OCI-LY3 (cell line): ENCODE data around the gene ACSF3.

Source experiments
- EZH2phosphoT487 ChIP-seq: fragments of 200-600 bp; shearing (Covaris generic); IDR thresholded peaks from 2 replicates; pipeline ENCODE4 v1.6.1; 2018; ENCODE audit warnings: antibody characterized with exemption, mixed run types, low read depth
- TF ChIP-seq, protein P1 (sequence below): fragments of 200-600, 300-600 bp; sonication (generic); IDR thresholded peaks from 2 replicates; pipeline ENCODE4 v1.5.1; 2014; ENCODE audit warnings: antibody characterized with exemption, low read length, low read depth

DNA sequence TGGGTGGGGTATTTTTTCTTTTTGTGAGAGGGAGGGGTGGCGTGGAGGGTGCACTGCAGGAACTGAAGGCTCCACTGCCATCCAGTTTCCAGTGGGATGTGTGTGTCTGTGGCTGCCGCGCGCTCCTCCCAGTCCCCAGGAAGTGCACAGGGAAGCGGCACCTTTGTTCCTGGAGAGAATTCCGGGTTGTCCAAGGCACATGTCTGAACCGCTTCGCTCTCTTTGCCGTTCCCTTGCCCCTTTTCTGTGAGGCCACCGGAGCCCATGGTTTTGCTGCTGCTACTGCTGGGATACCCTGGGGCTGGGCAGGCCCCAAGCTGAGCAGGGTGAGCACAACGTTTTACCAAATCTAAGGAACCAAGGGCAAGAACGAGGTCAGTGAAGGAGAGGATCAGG is 19.5 kb downstream of the ACSF3 start:
- TF ChIP-seq, protein P1, sequence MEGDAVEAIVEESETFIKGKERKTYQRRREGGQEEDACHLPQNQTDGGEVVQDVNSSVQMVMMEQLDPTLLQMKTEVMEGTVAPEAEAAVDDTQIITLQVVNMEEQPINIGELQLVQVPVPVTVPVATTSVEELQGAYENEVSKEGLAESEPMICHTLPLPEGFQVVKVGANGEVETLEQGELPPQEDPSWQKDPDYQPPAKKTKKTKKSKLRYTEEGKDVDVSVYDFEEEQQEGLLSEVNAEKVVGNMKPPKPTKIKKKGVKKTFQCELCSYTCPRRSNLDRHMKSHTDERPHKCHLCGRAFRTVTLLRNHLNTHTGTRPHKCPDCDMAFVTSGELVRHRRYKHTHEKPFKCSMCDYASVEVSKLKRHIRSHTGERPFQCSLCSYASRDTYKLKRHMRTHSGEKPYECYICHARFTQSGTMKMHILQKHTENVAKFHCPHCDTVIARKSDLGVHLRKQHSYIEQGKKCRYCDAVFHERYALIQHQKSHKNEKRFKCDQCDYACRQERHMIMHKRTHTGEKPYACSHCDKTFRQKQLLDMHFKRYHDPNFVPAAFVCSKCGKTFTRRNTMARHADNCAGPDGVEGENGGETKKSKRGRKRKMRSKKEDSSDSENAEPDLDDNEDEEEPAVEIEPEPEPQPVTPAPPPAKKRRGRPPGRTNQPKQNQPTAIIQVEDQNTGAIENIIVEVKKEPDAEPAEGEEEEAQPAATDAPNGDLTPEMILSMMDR = no peak
- TF ChIP-seq EZH2phosphoT487 = no peak
